Occipital lobe (tissue), 2 donors: ENCODE results near the gene DONSON. TPM values are rescaled to one million over a fixed set of nuclear protein-coding genes. Genes with fewer than 3 reads are reported as not detected.
"Not testable (repeated sequence)": the region's sequence is repeated elsewhere in the genome, so short reads cannot be mapped to it uniquely, and the experiment has no call there.

Experiments
- DNase-seq: peaks from one replicate; lab custom pipeline; 2025; lab: John Stamatoyannopoulos, UW
- total RNA-seq: library from RNA; depleted of rRNA; stranded (reverse); fragments of >200 nt; gene quantifications from one replicate; pipeline ENCODE4 v1.2.3, GENCODE V29; 2014

The DONSON gene, protein sequence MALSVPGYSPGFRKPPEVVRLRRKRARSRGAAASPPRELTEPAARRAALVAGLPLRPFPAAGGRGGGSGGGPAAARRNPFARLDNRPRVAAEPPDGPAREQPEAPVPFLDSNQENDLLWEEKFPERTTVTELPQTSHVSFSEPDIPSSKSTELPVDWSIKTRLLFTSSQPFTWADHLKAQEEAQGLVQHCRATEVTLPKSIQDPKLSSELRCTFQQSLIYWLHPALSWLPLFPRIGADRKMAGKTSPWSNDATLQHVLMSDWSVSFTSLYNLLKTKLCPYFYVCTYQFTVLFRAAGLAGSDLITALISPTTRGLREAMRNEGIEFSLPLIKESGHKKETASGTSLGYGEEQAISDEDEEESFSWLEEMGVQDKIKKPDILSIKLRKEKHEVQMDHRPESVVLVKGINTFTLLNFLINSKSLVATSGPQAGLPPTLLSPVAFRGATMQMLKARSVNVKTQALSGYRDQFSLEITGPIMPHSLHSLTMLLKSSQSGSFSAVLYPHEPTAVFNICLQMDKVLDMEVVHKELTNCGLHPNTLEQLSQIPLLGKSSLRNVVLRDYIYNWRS
- total RNA-seq = 21.7 TPM

DNA sequence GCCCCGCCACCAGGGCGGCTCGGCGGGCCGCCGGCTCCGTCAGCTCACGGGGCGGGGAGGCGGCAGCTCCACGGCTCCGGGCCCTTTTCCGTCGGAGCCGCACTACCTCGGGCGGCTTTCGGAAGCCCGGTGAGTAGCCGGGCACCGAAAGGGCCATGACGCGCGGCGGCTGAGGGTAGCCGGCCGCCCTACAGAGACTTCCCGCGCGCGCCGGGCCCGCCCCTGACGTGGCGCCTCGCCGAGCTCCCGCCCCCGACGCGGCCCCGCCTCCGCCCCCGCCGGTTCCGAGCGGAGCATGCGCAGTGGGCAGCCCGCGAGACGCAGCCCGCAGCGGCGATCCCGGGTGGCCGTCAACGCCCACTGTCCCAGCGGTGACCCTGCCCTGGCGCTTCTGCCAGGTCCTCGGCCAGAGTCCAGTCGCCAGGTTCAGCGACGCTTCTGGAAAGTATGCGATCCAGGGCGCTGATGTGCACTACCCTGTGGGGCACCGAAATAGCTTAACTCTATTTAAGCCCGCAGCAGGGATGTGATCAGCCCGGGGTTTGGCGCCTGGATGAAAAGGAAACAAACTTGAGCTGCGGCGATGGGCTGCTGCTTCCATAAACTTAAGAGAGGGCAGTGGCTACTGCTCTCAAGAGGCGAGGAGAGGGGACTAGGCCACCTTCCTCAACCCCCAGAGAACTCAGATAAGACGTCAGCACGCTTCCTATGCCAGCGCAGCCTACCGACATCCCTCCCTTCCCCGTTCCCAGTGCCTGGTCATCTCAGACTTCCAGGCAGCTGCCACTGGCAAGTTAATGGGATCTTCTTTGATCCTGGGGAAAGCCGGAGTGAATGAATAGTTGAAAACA, at the start of gene DONSON:
Gene DONSON (minus strand): TSS at position 200 of the 851 bp plus-strand sequence. CDS start 43 bp downstream, at position 157.
- DNase-seq = peak; percentile 74

DNA sequence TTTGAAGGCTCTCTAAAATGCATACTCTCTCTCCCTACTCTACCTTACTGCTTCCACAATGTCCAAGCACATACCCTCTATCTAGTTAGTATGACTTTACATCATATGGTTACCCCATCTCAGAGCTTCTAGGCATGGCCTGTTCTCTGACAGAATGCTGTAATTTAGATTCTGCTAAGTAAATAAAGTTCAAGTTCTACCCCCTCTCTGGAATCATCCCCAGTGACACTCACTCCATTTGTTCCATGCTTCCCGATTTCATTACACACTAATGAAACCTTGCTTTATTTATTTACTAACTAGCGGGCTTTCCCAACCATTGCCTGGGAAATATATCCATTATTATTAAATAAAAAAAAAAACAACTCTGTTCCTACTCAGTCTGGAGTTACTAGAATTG, 45.8 kb upstream of the DONSON start:
- DNase-seq = no peak

DNA sequence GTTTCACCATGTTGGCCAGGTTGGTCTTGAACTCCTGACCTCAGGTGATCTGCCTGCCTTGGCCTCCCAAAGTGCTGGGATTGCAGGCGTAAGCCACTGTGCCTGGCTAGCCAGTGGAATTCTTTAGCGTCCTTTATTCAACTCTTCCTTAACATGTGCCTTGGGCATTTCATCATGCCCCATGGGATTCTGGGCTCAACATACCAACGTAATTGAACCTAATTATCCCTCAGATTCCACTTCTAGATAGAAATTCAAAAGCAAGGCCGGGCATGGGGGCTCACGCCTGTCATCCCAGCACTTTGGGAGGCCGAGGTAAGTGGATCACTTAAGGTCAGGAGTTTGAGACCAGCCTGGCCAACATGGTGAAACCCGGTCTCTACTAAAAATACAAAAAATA, 37.7 kb upstream of the DONSON start:
- DNase-seq = not testable (repeated sequence)

- no peak for DNase-seq
Measured at GRCh38 chr21:33622253-33622652, 33.8 kb upstream of the DONSON start.

- DNase-seq = no peak
Measured at GRCh38 chr21:33619726-33620125, 31.2 kb upstream of the DONSON start.

- DNase-seq = no peak
Measured at GRCh38 chr21:33618407-33618806, 29.9 kb upstream of the DONSON start.

- DNase-seq = not testable (repeated sequence)
Measured at GRCh38 chr21:33617565-33617964, 29.1 kb upstream of the DONSON start.

- DNase-seq = no peak
Measured at GRCh38 chr21:33611006-33611744, 22.7 kb upstream of the DONSON start.

DNA sequence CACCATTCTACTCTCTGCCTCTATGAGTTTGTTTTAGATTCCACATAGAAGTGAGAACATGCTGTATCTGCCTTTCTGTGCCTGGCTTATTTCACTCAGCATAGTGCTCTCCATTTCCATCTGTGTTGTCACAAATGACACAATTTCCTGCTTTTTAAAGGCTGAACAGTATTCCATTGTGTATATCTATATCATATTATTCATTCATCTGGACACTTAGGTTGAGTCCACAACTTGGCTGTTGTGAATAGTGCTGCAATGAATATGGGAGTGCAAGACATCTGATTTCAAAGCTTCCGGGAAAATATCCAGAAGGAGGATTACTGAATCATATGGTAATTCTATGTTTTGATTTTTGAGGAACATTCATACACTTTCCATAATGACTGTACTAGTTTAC, 20.1 kb upstream of the DONSON start:
- no peak for DNase-seq

DNA sequence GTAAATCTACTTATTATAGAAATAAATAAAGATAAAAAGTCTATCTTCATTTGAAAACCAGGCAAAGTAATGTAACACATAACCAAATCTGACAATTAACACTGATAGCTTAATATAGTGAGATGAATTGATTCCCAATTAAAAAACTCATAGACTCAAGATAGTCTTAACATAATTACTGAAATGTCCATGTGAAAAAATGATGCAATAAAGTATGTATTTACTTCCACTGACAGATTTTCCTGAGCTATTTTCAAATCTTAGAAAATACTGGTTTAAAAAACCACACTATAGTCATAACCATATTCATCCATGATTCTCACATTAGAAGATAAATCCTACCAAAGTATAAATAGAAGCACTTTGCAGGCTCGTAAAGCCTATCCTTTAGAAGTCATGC, 9.6 kb upstream of the DONSON start:
- no peak for DNase-seq

GRCh38 chr21:33587792-33588484, 546 bp downstream of the DONSON start:
- DNase-seq = peak; percentile 4

GRCh38 chr21:33586927-33587326, 1.6 kb downstream of the DONSON start:
- no peak for DNase-seq

GRCh38 chr21:33584455-33584854, 4.0 kb downstream of the DONSON start:
- DNase-seq = no peak

- DNase-seq = no peak
Measured at GRCh38 chr21:33578959-33579542, 9.4 kb downstream of the DONSON start.

DNA sequence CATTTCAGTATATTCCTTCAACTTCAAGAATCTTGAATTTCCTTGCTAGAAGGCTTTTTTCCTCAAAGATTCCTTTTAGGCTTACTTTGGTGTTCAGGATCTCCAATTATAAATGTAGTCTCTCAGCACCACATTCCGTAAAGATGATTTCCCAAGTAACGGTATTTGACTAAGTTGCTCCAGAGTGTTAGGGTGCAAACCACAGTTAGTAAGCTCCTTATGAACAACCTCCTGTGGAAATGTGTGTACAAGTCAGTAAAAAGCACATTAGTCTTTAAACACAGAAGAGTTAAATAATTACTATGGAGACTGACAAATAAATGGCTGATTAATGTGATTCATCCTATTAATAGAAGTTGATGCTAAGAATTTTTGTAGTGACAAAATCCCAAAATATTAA, 10.3 kb downstream of the DONSON start:
- no peak for DNase-seq

DNA sequence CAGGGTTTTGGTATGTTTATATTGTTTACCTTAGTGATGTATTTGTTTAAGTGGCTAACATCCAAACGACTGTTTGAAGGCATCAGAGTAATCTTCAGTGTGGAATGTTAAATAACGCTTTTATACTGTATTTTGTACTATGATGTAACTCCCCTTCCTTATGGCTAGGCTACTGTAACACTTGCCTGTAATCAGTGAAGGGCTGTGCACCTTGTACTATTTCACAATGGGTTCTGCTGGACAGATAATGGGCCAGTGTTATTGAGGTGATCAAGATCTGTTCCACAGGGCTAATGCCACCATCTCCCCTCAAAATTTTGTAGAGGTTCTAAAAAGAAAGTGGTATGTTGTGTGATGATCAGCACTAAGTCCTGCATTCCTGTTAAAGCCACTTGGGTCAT, 11.7 kb downstream of the DONSON start:
- DNase-seq = not testable (repeated sequence)

GRCh38 chr21:33572350-33572749, 16.1 kb downstream of the DONSON start:
- no peak for DNase-seq

DNA sequence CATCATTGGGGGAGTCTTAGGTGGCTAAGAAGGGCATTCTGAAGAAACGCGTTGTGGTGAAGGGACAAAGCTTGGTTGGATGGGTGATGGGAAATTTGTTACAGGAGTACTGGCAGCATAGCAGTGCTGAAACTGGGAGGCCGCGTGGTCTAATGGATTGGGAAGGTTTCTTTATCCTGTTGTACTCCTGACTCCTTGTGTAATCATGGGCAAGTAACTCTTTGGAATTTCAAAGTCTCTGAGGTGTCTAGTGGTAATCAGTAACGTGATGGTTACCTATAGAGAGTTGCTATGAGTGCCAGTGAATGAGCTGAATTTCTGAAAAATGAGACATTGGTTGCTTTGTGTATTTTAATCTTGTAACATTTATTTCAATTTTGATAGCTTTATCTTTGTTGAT, 18.5 kb downstream of the DONSON start:
- DNase-seq = no peak

DNA sequence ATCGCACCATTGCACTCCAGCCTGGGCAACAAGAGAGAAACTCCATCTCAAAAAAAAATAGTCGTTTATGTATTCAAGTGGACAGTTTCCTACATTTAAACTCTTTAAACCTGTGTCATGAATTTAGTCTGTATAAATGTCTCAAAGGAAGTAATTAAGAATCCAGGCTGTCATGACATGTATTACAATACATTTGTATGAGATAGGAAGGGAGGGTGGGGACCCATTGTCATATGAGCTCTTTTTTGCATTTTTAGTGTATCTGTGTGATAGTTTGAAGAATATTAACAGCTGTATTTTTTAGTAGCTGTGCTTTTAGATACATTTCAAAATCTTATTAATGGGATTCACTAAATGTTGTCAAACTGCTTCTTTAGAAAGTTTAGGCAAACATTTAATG, 20.0 kb downstream of the DONSON start:
- no peak for DNase-seq

GRCh38 chr21:33567914-33568313, 20.6 kb downstream of the DONSON start:
- DNase-seq = no peak

DNA sequence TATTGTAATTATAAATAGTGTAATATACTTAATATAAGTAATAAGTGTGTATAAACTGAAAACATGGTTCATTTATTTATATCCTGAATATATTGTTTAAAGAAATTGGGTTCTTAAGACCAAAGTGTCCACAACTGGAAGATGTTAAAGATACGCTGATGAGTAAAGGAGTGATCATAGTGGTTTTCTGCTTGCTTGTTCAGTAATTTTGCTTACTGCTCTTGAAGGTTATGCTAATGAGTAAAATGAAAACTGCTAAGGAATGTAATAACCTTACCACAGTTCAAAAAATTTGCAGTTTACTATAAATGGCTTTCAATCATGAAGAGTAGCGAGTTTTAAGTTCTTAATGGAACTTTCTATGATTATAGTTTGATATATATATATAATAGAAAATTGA, 22.0 kb downstream of the DONSON start:
- DNase-seq = no peak
